AG09309 (cell line): ENCODE results near the gene ELFN1.
A peak's percentile ranks its signal among the peaks of the same experiment; 100 is the strongest.

Source experiments
- DNase-seq: peaks from one replicate; pipeline ENCODE4 v3.0.0-alpha.2; 2010; ENCODE audit warnings: low read depth
- H3K4me3 ChIP-seq: 2 replicates; pipeline ENCODE4 v1.5.1; 2011; ENCODE audit warnings: mild to moderate bottlenecking, low read depth, low read length, moderate library complexity; ENCODE audit not compliant: control insufficient read depth
- TF ChIP-seq, protein P1 (sequence below): IDR thresholded peaks from 2 replicates; pipeline ENCODE4 v1.5.1; 2011; ENCODE audit warnings: mild to moderate bottlenecking, low read depth, low read length, inconsistent platforms; ENCODE audit not compliant: insufficient read depth, control insufficient read depth; ENCODE audit errors: missing control alignments

Gene ELFN1

DNA sequence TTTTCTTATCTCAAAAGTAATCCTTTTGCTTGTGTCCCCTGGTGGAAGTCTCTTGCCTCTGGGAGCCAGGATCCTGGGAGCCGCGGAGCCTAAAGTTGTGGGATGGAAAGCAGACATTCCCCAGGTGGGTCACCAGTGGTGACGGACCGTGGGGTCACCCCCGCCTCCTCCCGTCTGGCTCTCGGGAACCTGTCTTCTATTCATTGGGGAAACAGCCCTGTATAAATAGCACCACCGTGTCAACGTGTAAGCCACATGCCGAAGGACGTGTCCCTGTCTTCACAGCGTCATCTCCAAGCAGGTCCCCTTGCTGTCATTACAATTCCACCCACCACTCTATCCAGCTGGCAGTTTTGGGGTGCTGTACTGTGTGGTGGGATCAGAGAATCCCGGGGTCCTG, 87.5 kb downstream of the ELFN1 start:
- no peak for DNase-seq
- H3K4me3 ChIP-seq: no peak overlapping the region
- TF ChIP-seq, protein P1, sequence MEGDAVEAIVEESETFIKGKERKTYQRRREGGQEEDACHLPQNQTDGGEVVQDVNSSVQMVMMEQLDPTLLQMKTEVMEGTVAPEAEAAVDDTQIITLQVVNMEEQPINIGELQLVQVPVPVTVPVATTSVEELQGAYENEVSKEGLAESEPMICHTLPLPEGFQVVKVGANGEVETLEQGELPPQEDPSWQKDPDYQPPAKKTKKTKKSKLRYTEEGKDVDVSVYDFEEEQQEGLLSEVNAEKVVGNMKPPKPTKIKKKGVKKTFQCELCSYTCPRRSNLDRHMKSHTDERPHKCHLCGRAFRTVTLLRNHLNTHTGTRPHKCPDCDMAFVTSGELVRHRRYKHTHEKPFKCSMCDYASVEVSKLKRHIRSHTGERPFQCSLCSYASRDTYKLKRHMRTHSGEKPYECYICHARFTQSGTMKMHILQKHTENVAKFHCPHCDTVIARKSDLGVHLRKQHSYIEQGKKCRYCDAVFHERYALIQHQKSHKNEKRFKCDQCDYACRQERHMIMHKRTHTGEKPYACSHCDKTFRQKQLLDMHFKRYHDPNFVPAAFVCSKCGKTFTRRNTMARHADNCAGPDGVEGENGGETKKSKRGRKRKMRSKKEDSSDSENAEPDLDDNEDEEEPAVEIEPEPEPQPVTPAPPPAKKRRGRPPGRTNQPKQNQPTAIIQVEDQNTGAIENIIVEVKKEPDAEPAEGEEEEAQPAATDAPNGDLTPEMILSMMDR: no peak

DNA sequence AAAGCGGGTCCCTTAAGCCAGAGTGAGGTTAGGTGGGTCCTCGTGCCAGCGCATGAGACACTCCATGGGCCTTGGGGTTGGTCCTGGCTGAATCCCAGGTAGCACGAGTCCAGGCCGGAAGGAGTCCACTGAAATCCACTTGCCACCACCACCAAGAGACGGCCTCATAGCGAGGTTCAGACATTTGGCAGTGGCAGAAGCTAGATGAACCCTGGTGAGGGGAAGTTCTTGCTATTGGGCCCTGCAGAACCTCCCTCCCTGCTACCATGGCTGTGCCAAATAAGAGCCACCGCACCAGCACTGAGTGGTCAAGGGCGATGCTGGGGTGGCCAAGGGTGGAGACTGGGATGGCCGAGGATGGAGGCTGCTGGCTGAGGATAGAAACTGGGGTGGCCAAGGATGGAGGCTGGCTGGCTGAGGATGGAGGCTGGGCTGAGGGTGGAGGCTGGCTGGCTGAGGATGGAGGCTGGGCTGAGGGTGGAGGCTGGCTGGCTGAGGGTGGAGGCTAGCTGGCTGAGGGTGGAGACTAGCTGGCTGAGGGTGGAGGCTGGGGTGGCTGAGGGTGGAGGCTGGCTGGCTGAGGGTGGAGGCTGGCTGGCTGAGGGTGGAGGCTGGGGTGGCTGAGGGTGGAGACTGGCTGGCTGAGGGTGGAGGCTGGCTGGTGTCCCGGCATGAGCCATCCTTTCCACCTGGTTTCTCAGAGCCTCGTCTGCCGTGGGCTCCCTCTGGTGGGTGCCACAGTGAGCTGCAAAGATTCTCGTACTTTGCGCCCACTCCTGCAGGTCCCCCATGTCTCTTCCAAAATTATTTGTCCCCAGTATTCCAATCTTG, 88.2 kb downstream of the ELFN1 start:
- TF ChIP-seq, protein P1: peak; percentile 55
- H3K4me3 ChIP-seq: no peak overlapping the region
- DNase-seq: no peak

DNA sequence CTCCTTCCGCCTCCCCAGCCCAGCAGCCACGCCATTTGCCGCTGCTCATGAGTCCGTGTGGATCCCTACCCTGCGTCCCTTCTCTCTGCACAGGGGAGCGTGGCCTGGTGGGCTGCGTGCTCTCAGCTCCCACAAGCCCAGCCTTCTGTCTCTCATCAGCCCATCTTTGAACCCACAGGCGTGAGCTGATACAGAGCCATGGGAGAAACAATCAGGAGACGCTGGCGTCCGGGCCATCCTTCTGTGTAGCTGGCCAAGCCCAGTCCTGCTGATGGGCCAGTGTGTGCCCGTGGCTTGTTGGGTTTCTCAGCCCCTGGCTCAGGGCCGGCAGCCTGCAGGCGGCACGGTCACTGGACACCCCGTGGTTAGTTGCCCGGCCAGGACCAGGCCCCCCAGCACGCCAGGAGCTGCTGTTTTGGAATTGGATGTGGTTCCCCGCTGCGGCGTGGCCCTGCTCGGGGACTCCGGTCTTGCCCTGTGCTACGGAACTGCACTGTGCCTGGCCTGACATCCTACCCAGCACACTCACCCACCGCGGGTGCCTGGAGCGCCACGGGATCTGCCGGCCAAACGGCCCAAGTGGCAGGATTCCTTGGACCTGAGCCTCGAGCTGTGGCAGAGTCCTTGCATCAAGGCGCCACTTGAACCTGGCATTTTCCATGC, 88.9 kb downstream of the ELFN1 start:
- TF ChIP-seq, protein P1: no peak
- H3K4me3 ChIP-seq: no peak overlapping the region
- DNase-seq: no peak

DNA sequence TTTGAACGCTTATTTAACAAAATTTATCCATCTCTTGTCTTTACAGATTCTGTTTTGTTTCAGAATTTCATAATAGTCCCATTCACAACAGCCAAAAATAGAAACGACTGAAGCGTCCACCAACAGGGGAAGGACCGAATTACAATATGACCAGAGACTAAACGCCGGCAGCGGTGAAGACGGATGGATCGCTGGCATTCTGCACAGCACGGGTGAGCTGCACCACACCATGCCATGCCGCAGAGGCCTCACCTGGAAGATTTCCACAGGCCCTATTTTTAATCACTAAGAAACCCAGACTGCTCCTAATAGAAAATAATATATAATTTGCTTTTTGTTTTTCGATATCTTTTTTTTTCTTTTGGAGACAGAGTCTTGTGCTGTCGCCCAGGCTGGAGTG, 91.0 kb downstream of the ELFN1 start:
- DNase-seq: no peak
- TF ChIP-seq, protein P1: no peak
- no peak overlapping the region for H3K4me3 ChIP-seq

DNA sequence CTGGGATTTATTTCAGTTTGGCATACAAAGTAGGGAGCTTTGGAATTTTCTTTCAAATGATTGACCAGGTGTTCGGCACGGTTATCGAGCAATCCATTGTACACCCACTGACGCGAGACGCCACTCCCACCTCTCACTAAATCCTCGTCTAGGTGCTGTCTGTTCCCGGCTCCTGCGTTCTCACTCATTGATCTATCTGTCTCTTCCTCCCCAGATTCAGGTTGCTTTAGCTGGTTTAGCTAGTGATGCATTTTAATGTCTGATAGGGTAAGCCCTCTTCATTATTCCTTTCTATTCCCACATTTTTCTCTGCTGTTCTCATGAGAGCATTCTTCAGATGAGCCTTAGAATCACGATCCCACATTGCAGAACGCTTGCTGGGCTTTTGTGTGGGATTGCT, 91.7 kb downstream of the ELFN1 start:
- H3K4me3 ChIP-seq: no peak overlapping the region
- TF ChIP-seq, protein P1: no peak
- no peak for DNase-seq

DNA sequence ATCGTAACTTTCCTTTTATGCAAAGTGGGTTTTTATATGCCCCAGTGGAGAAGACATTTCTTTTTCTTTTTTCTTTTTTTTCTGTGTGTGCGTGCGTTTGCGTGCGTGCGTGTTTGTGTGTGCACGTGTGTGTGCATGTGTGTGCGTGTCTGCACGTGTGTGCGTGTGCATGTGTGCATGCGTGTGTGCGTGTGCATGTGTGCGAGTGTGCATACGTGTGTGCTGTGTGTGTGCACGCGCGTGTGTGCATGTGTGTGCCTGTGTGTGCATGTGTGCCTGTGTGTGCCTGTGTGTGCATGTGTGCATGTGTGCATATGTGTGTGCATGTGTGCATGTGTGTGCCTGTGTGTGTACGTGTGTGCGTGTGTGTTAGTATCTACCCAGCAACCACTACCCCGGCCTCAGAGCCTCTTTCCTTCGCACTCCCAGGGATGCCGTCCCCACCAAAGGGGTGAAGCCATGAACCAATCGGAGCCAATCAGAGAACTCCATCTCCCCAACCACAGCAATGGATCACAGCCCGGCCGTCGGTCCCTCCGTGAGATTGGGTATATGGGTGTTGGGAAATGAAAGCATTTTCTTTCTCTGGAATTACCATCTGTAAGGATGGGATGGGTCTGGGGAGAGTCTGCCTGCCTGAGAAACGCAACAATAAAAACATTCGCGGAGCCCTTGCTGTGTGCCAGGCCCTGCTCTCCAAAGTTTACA, 92.3 kb downstream of the ELFN1 start:
- TF ChIP-seq, protein P1: no peak
- H3K4me3 ChIP-seq: no peak overlapping the region
- DNase-seq: no peak
